ENCODE results near the gene KLF8. TPM values are rescaled to one million over a fixed set of nuclear protein-coding genes. Genes with fewer than 3 reads are reported as not detected.
A peak's percentile ranks its signal among the peaks of the same experiment; 100 is the strongest.

The KLF8 gene
- total RNA-seq, 1 donor from 2014 or later: 4.4 TPM

DNA sequence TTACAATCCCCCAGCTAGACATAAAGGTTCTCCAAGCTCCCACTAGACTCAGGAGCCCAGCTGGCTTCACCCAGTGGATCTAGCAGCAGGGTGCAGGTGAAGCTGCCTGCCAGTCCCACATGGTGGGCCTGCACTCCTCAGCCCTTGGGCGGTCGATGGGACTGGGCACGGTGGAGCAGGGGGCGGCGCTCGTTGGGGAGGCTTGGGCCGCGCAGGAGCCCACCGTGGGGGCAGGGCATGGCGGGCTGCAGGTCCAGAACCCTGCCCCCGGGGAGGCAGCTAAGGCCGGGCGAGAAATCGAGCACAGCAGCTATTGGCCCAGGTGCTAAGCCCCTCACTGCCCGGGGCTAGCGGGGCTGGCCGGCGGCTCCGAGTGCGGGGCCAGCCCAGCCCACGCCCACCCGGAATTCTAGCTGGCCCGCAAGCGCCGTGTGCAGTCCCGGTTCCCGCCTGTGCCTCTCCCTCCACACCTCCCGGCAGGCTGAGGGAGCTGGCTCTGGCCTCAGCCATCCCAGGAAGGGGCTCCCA lies 9.6 kb upstream of the KLF8 start:
- H3K27me3 ChIP-seq (ENCODE audit: control insufficient read depth, insufficient read depth, low read length): no peaks in the 10 kb centered on the region
- no peak overlapping the region for H3K4me3 ChIP-seq (ENCODE audit: low read depth, low read length)
- no peak for DNase-seq (ENCODE audit: low read depth)
- TF ChIP-seq, protein P1, sequence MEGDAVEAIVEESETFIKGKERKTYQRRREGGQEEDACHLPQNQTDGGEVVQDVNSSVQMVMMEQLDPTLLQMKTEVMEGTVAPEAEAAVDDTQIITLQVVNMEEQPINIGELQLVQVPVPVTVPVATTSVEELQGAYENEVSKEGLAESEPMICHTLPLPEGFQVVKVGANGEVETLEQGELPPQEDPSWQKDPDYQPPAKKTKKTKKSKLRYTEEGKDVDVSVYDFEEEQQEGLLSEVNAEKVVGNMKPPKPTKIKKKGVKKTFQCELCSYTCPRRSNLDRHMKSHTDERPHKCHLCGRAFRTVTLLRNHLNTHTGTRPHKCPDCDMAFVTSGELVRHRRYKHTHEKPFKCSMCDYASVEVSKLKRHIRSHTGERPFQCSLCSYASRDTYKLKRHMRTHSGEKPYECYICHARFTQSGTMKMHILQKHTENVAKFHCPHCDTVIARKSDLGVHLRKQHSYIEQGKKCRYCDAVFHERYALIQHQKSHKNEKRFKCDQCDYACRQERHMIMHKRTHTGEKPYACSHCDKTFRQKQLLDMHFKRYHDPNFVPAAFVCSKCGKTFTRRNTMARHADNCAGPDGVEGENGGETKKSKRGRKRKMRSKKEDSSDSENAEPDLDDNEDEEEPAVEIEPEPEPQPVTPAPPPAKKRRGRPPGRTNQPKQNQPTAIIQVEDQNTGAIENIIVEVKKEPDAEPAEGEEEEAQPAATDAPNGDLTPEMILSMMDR (IDR thresholded peaks at IDR 0.05; ENCODE audit: insufficient read depth, low read length, poor library complexity, severe bottlenecking): no peak
- no peaks in the 10 kb centered on the region for H3K36me3 ChIP-seq (ENCODE audit: control insufficient read depth, insufficient read depth, low read length)

DNA sequence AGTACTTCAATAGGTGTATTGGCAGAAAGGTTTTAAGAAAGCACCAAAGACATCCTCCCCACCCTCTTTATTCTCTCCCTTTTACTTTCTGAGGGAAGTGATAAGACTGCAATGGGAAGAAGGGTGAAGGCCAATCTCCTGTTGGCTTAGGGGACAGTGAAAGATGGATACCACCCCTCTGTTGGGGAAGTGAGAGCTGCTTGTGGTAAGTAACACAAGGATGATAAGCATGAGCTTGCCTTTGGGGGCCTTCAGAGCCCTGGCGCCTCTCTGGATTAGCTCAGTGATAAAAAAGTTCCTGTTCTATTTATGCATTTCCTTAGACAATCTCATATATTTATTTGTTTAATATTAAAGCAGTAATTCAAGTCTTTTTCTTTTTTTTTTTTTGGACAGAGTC lies 5.2 kb upstream of the KLF8 start:
- TF ChIP-seq, protein P1 (IDR thresholded peaks at IDR 0.05; ENCODE audit: insufficient read depth, low read length, poor library complexity, severe bottlenecking): no peak

DNA sequence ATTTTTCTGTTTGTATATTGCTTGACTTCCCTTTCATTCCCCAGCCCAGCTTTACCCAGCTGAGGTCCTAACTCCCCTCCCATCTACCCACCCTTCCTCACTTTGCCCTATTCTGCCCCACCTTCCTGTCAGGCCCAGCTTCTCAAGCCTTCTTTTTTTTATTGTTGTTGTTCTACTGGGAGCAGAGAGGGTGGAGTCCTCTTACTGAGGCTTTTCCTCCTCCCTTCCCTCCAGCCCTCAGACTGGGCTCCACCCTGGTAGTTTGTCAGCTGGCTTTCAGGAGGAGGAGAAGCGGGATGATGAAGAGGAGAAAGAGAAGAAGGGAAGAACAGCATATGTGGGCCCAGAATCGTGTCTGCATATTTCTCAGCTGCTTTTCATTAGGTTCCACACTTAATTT lies 3.2 kb upstream of the KLF8 start:
- Histone ChIP-seq H3K27me3 (ENCODE audit: control insufficient read depth, insufficient read depth, low read length) (no peaks in the 10 kb centered on the region), H3K36me3 (ENCODE audit: control insufficient read depth, insufficient read depth, low read length) (no peaks in the 10 kb centered on the region), H3K4me3 (ENCODE audit: low read depth, low read length) (no peak overlapping the region)
- TF ChIP-seq, protein P1 (IDR thresholded peaks at IDR 0.05; ENCODE audit: insufficient read depth, low read length, poor library complexity, severe bottlenecking): no peak
- no peak for DNase-seq (ENCODE audit: low read depth)

More for the DNA sequence above, 5.2 kb upstream of the KLF8 start:
- Histone ChIP-seq H3K36me3 (ENCODE audit: control insufficient read depth, insufficient read depth, low read length) (no peaks in the 10 kb centered on the region), H3K27me3 (ENCODE audit: control insufficient read depth, insufficient read depth, low read length) (no peaks in the 10 kb centered on the region), H3K4me3 (ENCODE audit: low read depth, low read length) (no peak overlapping the region)
- DNase-seq (ENCODE audit: low read depth): no peak

DNA sequence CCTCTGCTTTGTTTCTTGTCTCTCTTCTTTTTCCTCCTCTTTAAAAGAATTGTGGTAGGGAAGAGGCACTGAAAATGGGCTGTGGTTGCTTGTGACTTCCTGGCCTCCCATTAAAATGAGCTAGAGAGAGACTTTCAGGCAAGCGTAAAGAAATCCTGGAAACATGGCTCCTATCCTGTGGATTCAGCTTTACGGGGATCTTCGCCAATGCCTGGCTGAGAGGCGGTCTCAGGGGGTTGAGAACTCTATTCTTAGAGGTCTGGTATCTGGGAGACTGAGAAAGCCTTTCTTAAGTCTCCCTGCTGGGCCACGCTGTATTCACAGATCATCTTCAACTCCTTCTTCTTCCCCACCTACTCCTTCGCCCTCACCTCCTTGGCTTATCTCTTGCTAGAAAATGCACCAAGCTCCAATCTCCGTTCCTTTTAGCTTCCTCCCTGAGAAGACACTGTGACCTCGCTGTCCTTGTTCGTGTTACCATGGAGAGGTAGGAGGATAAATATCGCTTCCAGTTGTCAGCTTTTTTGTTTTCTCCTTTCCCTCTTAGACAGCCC lies 542 bp upstream of the KLF8 start:
- TF ChIP-seq, protein P1 (IDR thresholded peaks at IDR 0.05; ENCODE audit: insufficient read depth, low read length, poor library complexity, severe bottlenecking): no peak
- H3K27me3 ChIP-seq (ENCODE audit: control insufficient read depth, insufficient read depth, low read length): no peaks in the 10 kb centered on the region
- no peaks in the 10 kb centered on the region for H3K36me3 ChIP-seq (ENCODE audit: control insufficient read depth, insufficient read depth, low read length)
- no peak for DNase-seq (ENCODE audit: low read depth)
- H3K4me3 ChIP-seq (ENCODE audit: low read depth, low read length): peak overlapping the region; percentile 35

DNA sequence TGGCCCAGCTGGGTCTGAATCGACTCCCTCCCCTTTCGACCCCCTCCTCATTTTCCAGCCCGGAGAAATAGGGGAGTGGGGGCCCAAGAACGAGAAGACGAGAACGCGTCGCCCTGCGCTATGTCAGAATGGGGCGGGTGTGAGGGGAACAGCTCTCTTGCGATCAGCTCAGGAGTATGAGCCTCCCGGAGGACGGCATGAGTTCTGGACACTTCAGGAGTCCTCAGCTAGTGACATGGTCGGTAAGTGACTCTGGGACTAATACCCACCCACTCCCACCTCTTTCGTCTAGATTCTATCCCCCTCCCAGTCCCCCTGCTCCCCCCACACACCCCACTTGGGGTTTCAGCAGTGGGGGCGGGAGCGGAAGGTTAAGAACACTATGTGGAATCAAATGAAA lies 944 bp downstream of the KLF8 start:
- no peak for DNase-seq (ENCODE audit: low read depth)
- Histone ChIP-seq H3K36me3 (ENCODE audit: control insufficient read depth, insufficient read depth, low read length) (no peaks in the 10 kb centered on the region), H3K27me3 (ENCODE audit: control insufficient read depth, insufficient read depth, low read length) (no peaks in the 10 kb centered on the region), H3K4me3 (ENCODE audit: low read depth, low read length) (peak overlapping the region; percentile 35)
- TF ChIP-seq, protein P1 (IDR thresholded peaks at IDR 0.05; ENCODE audit: insufficient read depth, low read length, poor library complexity, severe bottlenecking): no peak

DNA sequence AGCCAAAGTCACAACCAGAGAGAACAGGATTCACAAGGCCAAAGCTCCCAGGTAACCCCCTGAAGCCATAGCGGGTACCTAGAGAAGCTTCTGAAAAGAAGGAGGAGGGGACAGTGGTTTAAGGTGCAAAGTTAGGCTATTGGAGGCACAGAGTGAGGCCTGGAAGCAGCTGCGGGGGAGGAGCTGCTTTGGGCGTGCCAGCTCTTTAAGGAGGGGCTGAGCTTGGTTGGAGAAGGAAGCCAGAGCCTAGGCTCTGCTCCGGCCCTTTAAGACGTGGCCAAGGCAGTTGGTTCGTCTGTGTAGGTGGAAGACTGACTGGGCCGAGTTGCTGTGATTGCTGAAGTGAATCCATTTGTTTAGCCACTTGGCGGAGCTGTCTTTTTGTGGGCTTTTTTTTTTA lies 1.5 kb downstream of the KLF8 start:
- TF ChIP-seq, protein P1 (IDR thresholded peaks at IDR 0.05; ENCODE audit: insufficient read depth, low read length, poor library complexity, severe bottlenecking): no peak
- Histone ChIP-seq H3K4me3 (ENCODE audit: low read depth, low read length) (no peak overlapping the region), H3K36me3 (ENCODE audit: control insufficient read depth, insufficient read depth, low read length) (no peaks in the 10 kb centered on the region), H3K27me3 (ENCODE audit: control insufficient read depth, insufficient read depth, low read length) (no peaks in the 10 kb centered on the region)
- DNase-seq (ENCODE audit: low read depth): peak; percentile 7

Data from kidney epithelial cell (primary cell).